GM12878 (cell line): Measurements from ENCODE around the gene MCM9. TPM values are rescaled to one million over a fixed set of nuclear protein-coding genes. Genes with fewer than 3 reads are reported as not detected.

Experiments used
- ATAC-seq: fragments of 200-7000 bp; cut with Tn5 transposase; 3 replicates; pipeline ENCODE4 v1.9.1; 2020; ENCODE audit warnings: mild to moderate bottlenecking, moderate library complexity
- BruUV-seq: library from RNA; stranded (reverse); fragments of 400-500 nt; replicated peaks from 2 replicates; lab custom pipeline; 2021; lab: Mats Ljungman, UMichigan
- CTCF ChIA-PET: fragments of 300-600 bp; sonication (Branson Sonifier 250); formaldehyde crosslinking; extraction: SDS; loops from one replicate; lab custom pipeline; 2021; ENCODE audit warnings: inconsistent platforms; lab: Yijun Ruan, JAX
- POLR2A ChIA-PET: fragments of 350-600 bp; formaldehyde crosslinking; extraction: SDS; loops from one replicate; lab custom pipeline; 2021; ENCODE audit warnings: inconsistent platforms; lab: Charles Lee
- RAD21 ChIA-PET: fragments of 300-600 bp; sonication (Branson Sonifier 250); formaldehyde crosslinking; loops from one replicate; lab custom pipeline; 2023; ENCODE audit warnings: antibody characterized with exemption; ENCODE audit not compliant: unreplicated experiment; lab: Charles Lee
- SMC1A ChIA-PET: fragments of 300-600 bp; sonication (Branson Sonifier 250); formaldehyde crosslinking; loops from one replicate; lab custom pipeline; 2023; ENCODE audit not compliant: unreplicated experiment, uncharacterized antibody; lab: Charles Lee
- DNase-seq: peaks from one replicate; pipeline ENCODE4 v3.0.0-alpha.2; 2011; ENCODE audit warnings: low read depth, low spot score
- FAIRE-seq: peaks from 3 replicates; lab custom pipeline; 2011; peaks lifted over from hg19 to GRCh38; lab: Jason Lieb, UNC
- H2AFZ ChIP-seq: 2 replicates; pipeline ENCODE4 v1.6.0; 2011; ENCODE audit warnings: low read depth, low read length, control low read depth; ENCODE audit not compliant: control insufficient read depth
- H3K27ac ChIP-seq: 2 replicates; pipeline ENCODE4 v1.5.1; 2011; ENCODE audit warnings: control low read depth; ENCODE audit not compliant: control insufficient read depth, insufficient read depth
- H3K27me3 ChIP-seq, 2 experiments: replicated peaks in 1 of 2; 2 replicates each; pipeline versions ENCODE4 v1.6.0 to v1.6.1; 2011; ENCODE audit warnings: low read length in 1 of 2; ENCODE audit not compliant: control insufficient read depth in 2 of 2, insufficient read depth in 2 of 2
- H3K36me3 ChIP-seq, 2 experiments: 2 replicates each; pipeline ENCODE4 v1.5.1; 2011; ENCODE audit warnings: low read length in 1 of 2; ENCODE audit not compliant: control insufficient read depth in 2 of 2, insufficient read depth in 2 of 2
- H3K4me1 ChIP-seq: 2 replicates; pipeline ENCODE4 v1.6.1; 2011; ENCODE audit warnings: mild to moderate bottlenecking, low read length, moderate library complexity, mixed read lengths; ENCODE audit not compliant: control insufficient read depth, insufficient read depth
- H3K4me2 ChIP-seq: 2 replicates; pipeline ENCODE4 v1.6.0; 2011; ENCODE audit warnings: control low read depth; ENCODE audit not compliant: control insufficient read depth, insufficient read depth
- H3K4me3 ChIP-seq: fragments of 200-600 bp; sonication (generic); 2 replicates; pipeline ENCODE4 v1.5.1; 2016
- H3K79me2 ChIP-seq: 2 replicates; pipeline ENCODE4 v1.6.0; 2011; ENCODE audit warnings: low read length; ENCODE audit not compliant: control insufficient read depth, insufficient read depth
- H3K9ac ChIP-seq: 2 replicates; pipeline ENCODE4 v1.8.0; 2011; ENCODE audit warnings: low read length, control low read depth, mixed read lengths; ENCODE audit not compliant: control insufficient read depth, insufficient read depth
- H3K9me3 ChIP-seq: replicated peaks from 3 replicates; pipeline ENCODE4 v1.5.1; 2011; ENCODE audit warnings: mild to moderate bottlenecking, low read length; ENCODE audit not compliant: control insufficient read depth, insufficient read depth
- H4K20me1 ChIP-seq: 2 replicates; pipeline ENCODE4 v1.6.0; 2011; ENCODE audit not compliant: control insufficient read depth, insufficient read depth
- BRCA1 ChIP-seq: IDR thresholded peaks from 2 replicates; pipeline ENCODE4 v1.6.1; 2011; ENCODE audit warnings: low read depth, low read length, improper control_type of control experiment
- CREB1 ChIP-seq: IDR thresholded peaks from 2 replicates; pipeline ENCODE4 v1.6.1; 2012; ENCODE audit warnings: low read depth, mild to moderate bottlenecking, inconsistent platforms
- KAT2A ChIP-seq: conservative IDR thresholded peaks from 2 replicates; pipeline ENCODE4 v1.6.1; 2011; ENCODE audit warnings: low read depth, low read length; ENCODE audit not compliant: control insufficient read depth
- PAX5 ChIP-seq: IDR thresholded peaks from 2 replicates; pipeline ENCODE4 v1.6.1; 2011; ENCODE audit warnings: low read depth, low read length, borderline replicate concordance
- WGBS: methylation state at CpG from one replicate; pipeline ENCODE4 v1.1.6; 2016; ENCODE audit warnings: low lambda C conversion rate; ENCODE audit not compliant: insufficient replicate concordance, insufficient coverage; ENCODE audit errors: missing lambda C conversion rate; 5-methylcytosine and 5-hydroxymethylcytosine counted together
- in situ Hi-C: fragments of 300-500 bp; cut with MboI; formaldehyde crosslinking; loops from 9 replicates; pipeline ENCODE4 v1.14.3; 2018; ENCODE audit warnings: mixed read lengths
- intact Hi-C: fragments of 100-400 bp; cut with micrococcal nuclease; formaldehyde crosslinking; loops from one replicate; pipeline ENCODE4 v1.14.2; 2022; ENCODE audit not compliant: unreplicated experiment
- polyA plus RNA-seq, 11 experiments: library from polyadenylated mRNA; depleted of rRNA in 4 of 11; unstranded in 6 of 11; stranded (reverse) in 5 of 11; fragments of >200 nt; fragmentation: Nextera tagmentation in 4 of 11; fragmentation: Illumina TruSeq in 1 of 11; extraction: Ambion mirVana in 4 of 11; extraction: Trizol in 1 of 11; gene quantifications; 1 replicate in 1 of 11; 2 replicates in 10 of 11; pipeline versions ENCODE4 v1.2.1 to v1.2.3, GENCODE V29; 2011 to 2016; ENCODE audit warnings: inconsistent platforms in 2 of 11, missing spikeins in 2 of 11, low read depth in 1 of 11
- total RNA-seq, 4 experiments: library from RNA; depleted of rRNA in 3 of 4; stranded (reverse); fragments of >200 nt in 3 of 4; fragmentation: Illumina TruSeq in 1 of 4; extraction: Trizol in 1 of 4; gene quantifications; 2 replicates each; pipeline versions ENCODE4 v1.2.1 to v1.2.3, GENCODE V29; 2013 to 2021
- TF ChIP-seq, protein P1 (sequence below): IDR thresholded peaks from 2 replicates; pipeline ENCODE4 v1.6.1; 2011; ENCODE audit warnings: borderline replicate concordance, low read depth, mild to moderate bottlenecking, moderate library complexity, mixed read lengths, low read length; ENCODE audit not compliant: insufficient read depth; ENCODE audit errors: extremely low read length
- TF ChIP-seq, protein P2 (sequence below): IDR thresholded peaks from 2 replicates; pipeline ENCODE4 v1.6.1; 2011; ENCODE audit warnings: low read depth, low read length, improper control_type of control experiment, borderline replicate concordance

The MCM9 gene
- total and polyA plus RNA-seq, 10 of the 15 experiments (the other 5 are each of a cell fraction or from before 2014, with no cell fraction given): 3.4 to 18.5 (median 9.7) TPM

DNA sequence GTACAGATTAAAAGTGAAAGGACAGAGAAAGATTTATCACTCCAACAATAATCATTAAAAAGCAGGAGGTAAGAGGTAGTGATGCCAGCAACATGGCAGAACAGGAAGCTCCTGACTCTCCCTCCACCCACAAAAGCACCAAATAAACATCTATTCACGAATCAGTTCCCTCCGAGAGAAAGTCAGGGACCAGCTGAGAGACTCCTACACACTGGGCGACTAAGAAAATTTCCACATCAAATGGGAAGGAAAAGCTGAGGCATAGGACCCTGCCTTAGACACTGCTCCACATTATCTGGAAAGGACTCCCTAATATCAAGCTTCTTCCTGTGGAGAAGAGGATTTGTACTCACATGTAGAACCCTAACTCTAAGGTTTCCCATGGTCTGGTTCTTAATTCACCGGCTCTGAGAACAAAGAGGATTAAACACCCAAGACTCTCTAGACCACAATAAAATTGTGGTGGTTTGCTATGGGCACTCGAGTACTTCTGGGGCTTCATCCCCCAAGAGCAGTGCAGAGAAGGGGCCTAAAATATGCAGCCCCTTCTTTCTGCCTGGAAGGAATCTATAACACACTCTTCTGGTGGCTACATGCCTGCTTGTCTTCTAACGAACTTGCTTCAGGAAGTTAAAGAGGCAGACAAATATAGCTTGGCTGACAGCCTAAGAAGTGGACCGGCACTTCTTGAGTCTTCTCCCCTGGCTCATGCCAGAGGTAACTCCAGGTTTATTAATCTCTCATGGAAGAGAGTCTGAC is 70.4 kb downstream of the MCM9 start:
- no peaks in the 10 kb centered on the region for H3K27me3 ChIP-seq
- TF ChIP-seq, protein P1, sequence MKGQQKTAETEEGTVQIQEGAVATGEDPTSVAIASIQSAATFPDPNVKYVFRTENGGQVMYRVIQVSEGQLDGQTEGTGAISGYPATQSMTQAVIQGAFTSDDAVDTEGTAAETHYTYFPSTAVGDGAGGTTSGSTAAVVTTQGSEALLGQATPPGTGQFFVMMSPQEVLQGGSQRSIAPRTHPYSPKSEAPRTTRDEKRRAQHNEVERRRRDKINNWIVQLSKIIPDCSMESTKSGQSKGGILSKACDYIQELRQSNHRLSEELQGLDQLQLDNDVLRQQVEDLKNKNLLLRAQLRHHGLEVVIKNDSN: no peak
- TF ChIP-seq PAX5 (no peak), CREB1 (no peak), KAT2A (no peak), BRCA1 (no peak)
- TF ChIP-seq, protein P2, sequence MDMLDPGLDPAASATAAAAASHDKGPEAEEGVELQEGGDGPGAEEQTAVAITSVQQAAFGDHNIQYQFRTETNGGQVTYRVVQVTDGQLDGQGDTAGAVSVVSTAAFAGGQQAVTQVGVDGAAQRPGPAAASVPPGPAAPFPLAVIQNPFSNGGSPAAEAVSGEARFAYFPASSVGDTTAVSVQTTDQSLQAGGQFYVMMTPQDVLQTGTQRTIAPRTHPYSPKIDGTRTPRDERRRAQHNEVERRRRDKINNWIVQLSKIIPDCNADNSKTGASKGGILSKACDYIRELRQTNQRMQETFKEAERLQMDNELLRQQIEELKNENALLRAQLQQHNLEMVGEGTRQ: no peak
- TF ChIP-seq, all 136 proteins: peak for 0
- peak overlapping the region; percentile 36; the same call in 1 of the 2 replicates for H3K4me3 ChIP-seq
- intact Hi-C loops: no loop called here
- no peaks in the 10 kb centered on the region for H4K20me1 ChIP-seq
- 49% methylated on average over 7 of the region's 7 CpGs for WGBS
- ChIA-PET CTCF (interaction anchor here (1.5 to 1.7 kb wide), 3 partner anchors 9 to 32 kb away, joined by 6 to 7 read pairs (median 6); no protein-coding TSS in a partner anchor), POLR2A (interaction anchor here (1.2 kb wide), 1 partner anchor 27 kb away, joined by 3 read pairs; no protein-coding TSS in a partner anchor), RAD21 (interaction anchor here (0.9 to 1.1 kb wide), 2 partner anchors 27 to 33 kb away, joined by 3 to 4 read pairs; no protein-coding TSS in a partner anchor), SMC1A (interaction anchor here (0.7 to 2.2 kb wide), 7 partner anchors 9 to 1276 kb away, joined by 3 to 12 read pairs (median 3); no protein-coding TSS in a partner anchor)
- in situ Hi-C loops: no loop called here
- no peaks in the 10 kb centered on the region for H3K79me2 ChIP-seq
- H3K4me1 ChIP-seq: no peaks in the 10 kb centered on the region
- 0 out of 2 replicates have a peak overlapping the region, but pooled peaks have one; percentile 9 for H3K27ac ChIP-seq
- H3K9me3 ChIP-seq: peaks cover 5% of the 10 kb centered on the region; the same call in 2 of the 3 replicates
- H3K4me2 ChIP-seq: peak overlapping the region; percentile 22; the same call in 1 of the 2 replicates
- no peak for FAIRE-seq
- H3K9ac ChIP-seq: no peak overlapping the region
- no TSS peak for BruUV-seq
- H2AFZ ChIP-seq: peak overlapping the region; percentile 16
- DNase-seq: no peak
- 0 out of 4 replicates have a peak, but pooled peaks cover 2% of the 10 kb centered on the region in 2 experiments for H3K36me3 ChIP-seq
- ATAC-seq: peak; percentile 51
